ENCODE measurements around the gene ZBTB7C. TPM values are rescaled to one million over a fixed set of nuclear protein-coding genes. Genes with fewer than 3 reads are reported as not detected.

ZBTB7C gene
- total RNA-seq, 1 donor from 2014 or later: 0.11 TPM

GRCh38 chr18:48430150-48430549, 21.0 kb upstream of the ZBTB7C start:
- no peaks in the 10 kb centered on the region for H3K9me3 Mint-ChIP-seq (ENCODE audit: unreplicated experiment)
- H3K27ac Mint-ChIP-seq (ENCODE audit: unreplicated experiment): no peak overlapping the region
- H3K27me3 Mint-ChIP-seq (ENCODE audit: unreplicated experiment): peaks cover 79% of the 10 kb centered on the region
- no peak for DNase-seq (ENCODE audit: extremely low spot score, unreplicated experiment)
- no peak for TF ChIP-seq CTCF (IDR thresholded peaks at IDR 0.05)
- no peaks in the 10 kb centered on the region for H3K36me3 Mint-ChIP-seq (ENCODE audit: unreplicated experiment)
- H3K4me3 Mint-ChIP-seq (ENCODE audit: unreplicated experiment): no peak overlapping the region
- no peaks in the 10 kb centered on the region for H3K4me1 Mint-ChIP-seq (ENCODE audit: unreplicated experiment)

GRCh38 chr18:48428475-48429177, 19.4 kb upstream of the ZBTB7C start:
- DNase-seq (ENCODE audit: extremely low spot score, unreplicated experiment): no peak
- Mint-ChIP-seq H3K27ac (ENCODE audit: unreplicated experiment) (no peak overlapping the region), H3K9me3 (ENCODE audit: unreplicated experiment) (no peaks in the 10 kb centered on the region), H3K4me3 (ENCODE audit: unreplicated experiment) (no peak overlapping the region), H3K27me3 (ENCODE audit: unreplicated experiment) (peaks cover 81% of the 10 kb centered on the region), H3K4me1 (ENCODE audit: unreplicated experiment) (no peaks in the 10 kb centered on the region), H3K36me3 (ENCODE audit: unreplicated experiment) (no peaks in the 10 kb centered on the region)
- no peak for TF ChIP-seq CTCF (IDR thresholded peaks at IDR 0.05)

- Mint-ChIP-seq H3K36me3 (ENCODE audit: unreplicated experiment) (no peaks in the 10 kb centered on the region), H3K9me3 (ENCODE audit: unreplicated experiment) (no peaks in the 10 kb centered on the region), H3K4me1 (ENCODE audit: unreplicated experiment) (no peaks in the 10 kb centered on the region), H3K27me3 (ENCODE audit: unreplicated experiment) (peaks cover 86% of the 10 kb centered on the region), H3K27ac (ENCODE audit: unreplicated experiment) (no peak overlapping the region), H3K4me3 (ENCODE audit: unreplicated experiment) (no peak overlapping the region)
- no peak for TF ChIP-seq CTCF (IDR thresholded peaks at IDR 0.05)
- no peak for DNase-seq (ENCODE audit: extremely low spot score, unreplicated experiment)
These were observed 13.8 kb upstream of the ZBTB7C start for GRCh38 chr18:48422947-48423378.

GRCh38 chr18:48419277-48420022, 10.3 kb upstream of the ZBTB7C start:
- Mint-ChIP-seq H3K27me3 (ENCODE audit: unreplicated experiment) (peaks cover 86% of the 10 kb centered on the region), H3K4me3 (ENCODE audit: unreplicated experiment) (no peak overlapping the region), H3K4me1 (ENCODE audit: unreplicated experiment) (no peaks in the 10 kb centered on the region), H3K27ac (ENCODE audit: unreplicated experiment) (no peak overlapping the region), H3K36me3 (ENCODE audit: unreplicated experiment) (no peaks in the 10 kb centered on the region), H3K9me3 (ENCODE audit: unreplicated experiment) (no peaks in the 10 kb centered on the region)
- no peak for TF ChIP-seq CTCF (IDR thresholded peaks at IDR 0.05)
- DNase-seq (ENCODE audit: extremely low spot score, unreplicated experiment): no peak

GRCh38 chr18:48418539-48419276, 9.5 kb upstream of the ZBTB7C start:
- no peak overlapping the region for H3K4me3 Mint-ChIP-seq (ENCODE audit: unreplicated experiment)
- no peak for DNase-seq (ENCODE audit: extremely low spot score, unreplicated experiment)
- no peak for TF ChIP-seq CTCF (IDR thresholded peaks at IDR 0.05)
- H3K9me3 Mint-ChIP-seq (ENCODE audit: unreplicated experiment): no peaks in the 10 kb centered on the region
- H3K4me1 Mint-ChIP-seq (ENCODE audit: unreplicated experiment): no peaks in the 10 kb centered on the region
- H3K27ac Mint-ChIP-seq (ENCODE audit: unreplicated experiment): no peak overlapping the region
- H3K36me3 Mint-ChIP-seq (ENCODE audit: unreplicated experiment): no peaks in the 10 kb centered on the region
- H3K27me3 Mint-ChIP-seq (ENCODE audit: unreplicated experiment): peaks cover 86% of the 10 kb centered on the region

Measured in osteocyte (in vitro differentiated cells).